HepG2 (cell line): Measurements from ENCODE around the gene OSTF1. TPM values are rescaled to one million over a fixed set of nuclear protein-coding genes. Genes with fewer than 3 reads are reported as not detected.

ENCODE experiments used
- ATAC-seq: fragments of 200-7000 bp; cut with Tn5 transposase; 3 replicates; pipeline ENCODE4 v1.9.1; 2020; ENCODE audit warnings: mild to moderate bottlenecking, moderate library complexity
- BruUV-seq: library from RNA; stranded (reverse); fragments of 400-500 nt; replicated peaks from 2 replicates; lab custom pipeline; 2021; lab: Mats Ljungman, UMichigan
- CTCF ChIA-PET: fragments of 300-600 bp; formaldehyde crosslinking; extraction: SDS; loops from one replicate; lab custom pipeline; 2021; ENCODE audit warnings: low total read pairs, inconsistent platforms, low intra/inter-chr PET ratio; lab: Yijun Ruan, JAX
- POLR2A ChIA-PET: fragments of 350-600 bp; sonication (Branson Sonifier 250); formaldehyde crosslinking; loops from one replicate; lab custom pipeline; 2020; ENCODE audit warnings: antibody characterized with exemption, inconsistent platforms; lab: Yijun Ruan, JAX
- DNase-seq: peaks from one replicate; pipeline ENCODE4 v3.0.0-alpha.2; 2015; ENCODE audit warnings: low spot score
- FAIRE-seq: peaks from 3 replicates; lab custom pipeline; 2011; peaks lifted over from hg19 to GRCh38; lab: Jason Lieb, UNC
- H2AFZ ChIP-seq: one replicate; pipeline ENCODE4 v1.6.1; 2011; ENCODE audit warnings: low read length, inconsistent platforms
- H3K27ac ChIP-seq: fragments of 300-600 bp; 3 replicates; pipeline ENCODE4 v1.8.0; 2011; ENCODE audit warnings: mixed run types, mild to moderate bottlenecking, mixed read lengths, low read length, inconsistent platforms; ENCODE audit not compliant: insufficient read depth; ENCODE audit errors: extremely low read length
- H3K27me3 ChIP-seq, 2 experiments: fragments of 200-600 bp in 1 of 2; 2 replicates in 1 of 2; 3 replicates in 1 of 2; pipeline versions ENCODE4 v1.6.0 to v1.8.0; 2011; ENCODE audit warnings: low read length in 2 of 2, mild to moderate bottlenecking in 2 of 2, moderate library complexity in 2 of 2, inconsistent platforms in 1 of 2; ENCODE audit not compliant: insufficient read depth in 2 of 2, control insufficient read depth in 1 of 2
- H3K36me3 ChIP-seq, 2 experiments: fragments of 200-600 bp in 1 of 2; replicated peaks in 1 of 2; 2 replicates in 1 of 2; 3 replicates in 1 of 2; pipeline versions ENCODE4 v1.5.1 to v1.8.0; 2011; ENCODE audit warnings: low read length in 2 of 2, inconsistent platforms in 1 of 2; ENCODE audit not compliant: insufficient read depth in 2 of 2, control insufficient read depth in 1 of 2
- H3K4me1 ChIP-seq: 2 replicates; pipeline ENCODE4 v1.5.1; 2012; ENCODE audit warnings: low read length, inconsistent platforms; ENCODE audit not compliant: insufficient read depth
- H3K4me2 ChIP-seq: 2 replicates; pipeline ENCODE4 v1.6.0; 2011; ENCODE audit warnings: low read depth, low read length, inconsistent platforms
- H3K4me3 ChIP-seq, 3 experiments: fragments of 200-600 bp in 1 of 3; sonication (generic), shearing (Covaris generic) in 1 of 3; replicated peaks in 1 of 3; 2 replicates each; pipeline ENCODE4 v1.5.1; 2011 to 2016; ENCODE audit warnings: low read length in 3 of 3, inconsistent platforms in 2 of 3, low read depth in 2 of 3, mild to moderate bottlenecking in 2 of 3, control low read depth in 1 of 3, mixed read lengths in 1 of 3; ENCODE audit not compliant: insufficient read depth in 1 of 3
- H3K79me2 ChIP-seq: one replicate; pipeline ENCODE4 v1.6.1; 2011; ENCODE audit warnings: low read length, inconsistent platforms; ENCODE audit not compliant: insufficient read depth
- H3K9ac ChIP-seq: 2 replicates; pipeline ENCODE4 v1.6.0; 2011; ENCODE audit warnings: mild to moderate bottlenecking, low read depth, low read length, inconsistent platforms; ENCODE audit not compliant: insufficient read depth
- H3K9me3 ChIP-seq: 2 replicates; pipeline ENCODE4 v1.5.1; 2012; ENCODE audit warnings: mild to moderate bottlenecking, low read length
- H4K20me1 ChIP-seq: 2 replicates; pipeline ENCODE4 v1.6.0; 2011; ENCODE audit warnings: inconsistent platforms, mild to moderate bottlenecking, low read length, moderate library complexity; ENCODE audit not compliant: insufficient read depth
- GLI4 ChIP-seq: sonication (generic); formaldehyde crosslinking; IDR thresholded peaks from 2 replicates; pipeline ENCODE4 v1.5.1; 2020; ENCODE audit warnings: missing genetic modification reagents, mild to moderate bottlenecking, moderate library complexity, borderline replicate concordance
- GTF3A ChIP-seq: sonication (generic); formaldehyde crosslinking; conservative IDR thresholded peaks from 2 replicates; pipeline ENCODE4 v1.4.0; 2020; ENCODE audit warnings: mild to moderate bottlenecking, missing genetic modification reagents
- HNF4G ChIP-seq, 2 experiments: sonication (generic) in 1 of 2; formaldehyde crosslinking in 1 of 2; IDR thresholded peaks; 2 replicates each; pipeline versions ENCODE4 v1.4.0 to v1.6.1; 2011 to 2020; ENCODE audit warnings: borderline replicate concordance in 2 of 2, low read depth in 2 of 2, mild to moderate bottlenecking in 2 of 2, low read length in 1 of 2, missing genetic modification reagents in 1 of 2, moderate library complexity in 1 of 2
- MXI1 ChIP-seq: IDR thresholded peaks from 3 replicates; pipeline ENCODE4 v1.6.1; 2012; ENCODE audit warnings: low read depth, low read length, inconsistent platforms, borderline replicate concordance
- NRL ChIP-seq: sonication (generic); formaldehyde crosslinking; IDR thresholded peaks from 2 replicates; pipeline ENCODE4 v1.5.0; 2020; ENCODE audit warnings: missing genetic modification reagents, mild to moderate bottlenecking, moderate library complexity, borderline replicate concordance
- ONECUT2 ChIP-seq: sonication (generic); formaldehyde crosslinking; IDR thresholded peaks from 2 replicates; pipeline ENCODE4 v1.4.0; 2020; ENCODE audit warnings: missing genetic modification reagents
- POGK ChIP-seq: sonication (generic); formaldehyde crosslinking; conservative IDR thresholded peaks from 2 replicates; pipeline ENCODE4 v1.8.0; 2022; ENCODE audit warnings: mild to moderate bottlenecking, moderate library complexity, missing genetic modification reagents
- ZFP91 ChIP-seq: sonication (generic); formaldehyde crosslinking; IDR thresholded peaks from 2 replicates; pipeline ENCODE4 v1.9.0; 2022; ENCODE audit warnings: missing genetic modification reagents, mild to moderate bottlenecking, borderline replicate concordance
- ZNF446 ChIP-seq: sonication (generic); formaldehyde crosslinking; IDR thresholded peaks from 2 replicates; pipeline ENCODE4 v1.5.0; 2020; ENCODE audit warnings: mild to moderate bottlenecking, missing genetic modification reagents
- ZNF713 ChIP-seq: sonication (generic); formaldehyde crosslinking; IDR thresholded peaks from 2 replicates; pipeline ENCODE4 v1.4.0; 2020; ENCODE audit warnings: mild to moderate bottlenecking, missing genetic modification reagents
- ZNF788 ChIP-seq: sonication (generic); formaldehyde crosslinking; IDR thresholded peaks from 2 replicates; pipeline ENCODE4 v1.5.0; 2020; ENCODE audit warnings: mild to moderate bottlenecking, missing genetic modification reagents, borderline replicate concordance
- WGBS: methylation state at CpG from one replicate; pipeline ENCODE4 v1.1.6; 2017; ENCODE audit warnings: low lambda C conversion rate; 5-methylcytosine and 5-hydroxymethylcytosine counted together
- in situ Hi-C: cut with HindIII; loops from 2 replicates; pipeline ENCODE4 v1.10.0; 2017; ENCODE audit warnings: low pct_unique_long_range_greater_than_20kb; ENCODE audit not compliant: extremely low pct_ligation_motif_present
- intact Hi-C: fragments of 100-400 bp; cut with micrococcal nuclease; formaldehyde crosslinking; loops from one replicate; pipeline ENCODE4 v1.10.0; 2022; ENCODE audit not compliant: unreplicated experiment
- polyA plus RNA-seq, 8 experiments: library from polyadenylated mRNA; depleted of rRNA in 3 of 8; stranded (reverse) in 7 of 8; unstranded in 1 of 8; fragments of >200 nt; fragmentation: Illumina TruSeq in 4 of 8; extraction: Trizol in 4 of 8; gene quantifications; 2 replicates each; pipeline versions ENCODE4 v1.2.1 to v1.2.3, GENCODE V29; 2011 to 2016; ENCODE audit warnings: low read depth in 4 of 8, missing spikeins in 1 of 8, mixed read lengths in 1 of 8; ENCODE audit not compliant: insufficient read depth in 1 of 8
- total RNA-seq, 5 experiments: library from RNA; depleted of rRNA; stranded (reverse); fragments of >200 nt; fragmentation: Illumina TruSeq; extraction: Trizol; gene quantifications; 2 replicates each; pipeline ENCODE4 v1.2.3, GENCODE V29; 2016; ENCODE audit warnings: low read depth in 1 of 5

OSTF1 gene
- total and polyA plus RNA-seq, 2 of the 13 experiments (the other 11 are each of a cell fraction or from before 2014, with no cell fraction given), result 16.8 to 39.0 TPM

- H2AFZ ChIP-seq, result no peak overlapping the region
- in situ Hi-C loops, result no loop called here
- POLR2A ChIA-PET, result no interaction called here
- no peak for TF ChIP-seq MXI1
- no peak for TF ChIP-seq ZNF713
- TF ChIP-seq GLI4 (CRISPR knock-in tag), result no peak
- TF ChIP-seq HNF4G (IDR thresholded peaks at IDR 0.05; ENCODE audit: borderline replicate concordance, low read depth, low read length), result no peak
- no peak for TF ChIP-seq HNF4G (CRISPR knock-in tag; IDR thresholded peaks at IDR 0.05; ENCODE audit: borderline replicate concordance, low read depth)
- TF ChIP-seq POGK (CRISPR knock-in tag), result no peak
- no peak for TF ChIP-seq ZNF788
- no peak for TF ChIP-seq ZFP91 (CRISPR knock-in tag)
- TF ChIP-seq NRL, result no peak
- TF ChIP-seq ZNF446, result no peak
- TF ChIP-seq ONECUT2 (CRISPR knock-in tag), result no peak
- TF ChIP-seq GTF3A (CRISPR knock-in tag), result no peak
- TF ChIP-seq, all 625 proteins: peak for 0
- DNase-seq, result no peak
- H3K27ac ChIP-seq, result no peak overlapping the region
- no peaks in the 10 kb centered on the region for H3K27me3 ChIP-seq
- H3K36me3 ChIP-seq, result no peaks in the 10 kb centered on the region
- H4K20me1 ChIP-seq, result no peaks in the 10 kb centered on the region
- H3K79me2 ChIP-seq, result peaks cover 3% of the 10 kb centered on the region
- no peak overlapping the region for H3K4me3 ChIP-seq
- intact Hi-C loops, result no loop called here
- FAIRE-seq, result no peak
- H3K4me1 ChIP-seq, result peaks cover 12% of the 10 kb centered on the region
- no peak for ATAC-seq
- CTCF ChIA-PET, result no interaction called here
- no TSS peak for BruUV-seq
- no peaks in the 10 kb centered on the region for H3K9me3 ChIP-seq
- no peak overlapping the region for H3K9ac ChIP-seq
- 98% methylated on average over 4 of the region's 4 CpGs for WGBS
- H3K4me2 ChIP-seq, result no peak overlapping the region
Measured at GRCh38 chr9:75108571-75108970, 20.3 kb downstream of the OSTF1 start.
